Cerebellar cortex (tissue), 1 donor: ENCODE results near the gene LIMK2.
"Not testable (repeated sequence)": the region's sequence is repeated elsewhere in the genome, so short reads cannot be mapped to it uniquely, and the experiment has no call there.

ENCODE experiments used
- DNase-seq: peaks from one replicate; pipeline ENCODE4 v3.0.0-alpha.2; 2015; ENCODE audit warnings: low spot score

LIMK2 gene

GRCh38 chr22:31211862-31212730 is at the start of gene LIMK2:
LIMK2 (plus strand) TSS chr22:31212298; CDS start chr22:31212409, 111 bp downstream.
- DNase-seq: peak; percentile 85

DNA sequence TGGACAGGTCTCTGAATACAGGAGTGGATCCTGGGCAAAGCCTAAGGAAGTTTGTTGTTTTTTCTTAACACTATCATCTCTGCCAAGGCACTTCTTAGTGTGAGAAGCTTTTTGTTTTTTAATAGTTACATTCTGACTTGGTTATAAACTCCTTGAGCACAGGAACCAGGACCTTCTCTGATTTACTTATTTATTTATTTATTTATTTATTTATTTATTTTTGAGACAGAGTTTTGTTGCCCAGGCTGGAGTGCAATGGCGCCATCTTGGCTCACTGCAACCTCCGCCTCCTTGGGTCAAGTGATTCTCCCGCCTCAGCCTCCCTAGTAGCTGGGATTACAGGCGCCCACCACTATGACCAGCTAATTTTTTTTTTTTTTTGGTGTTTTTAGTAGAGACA is 41.1 kb upstream of the LIMK2 start:
- DNase-seq: no peak

DNA sequence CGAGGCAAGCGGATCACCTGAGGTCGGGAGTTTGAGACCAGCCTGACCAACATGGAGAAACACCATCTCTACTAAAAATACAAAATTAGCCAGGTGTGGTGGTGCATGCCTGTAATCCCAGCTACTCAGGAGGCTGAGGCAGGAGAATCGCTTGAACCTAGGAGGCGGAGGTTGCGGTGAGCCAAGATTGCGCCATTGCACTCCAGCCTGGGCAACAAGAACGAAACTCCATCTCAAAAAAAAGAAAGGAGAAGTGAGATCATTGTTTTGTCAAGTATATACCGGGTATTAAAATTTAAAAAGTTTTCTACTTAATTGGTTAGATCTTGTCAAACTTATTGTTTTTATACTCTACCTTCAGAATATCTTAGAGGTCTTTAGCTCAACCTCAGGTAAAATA is 40.4 kb upstream of the LIMK2 start:
- not testable (repeated sequence) for DNase-seq

- no peak for DNase-seq
Measured at GRCh38 chr22:31173386-31174145, 38.5 kb upstream of the LIMK2 start.

DNA sequence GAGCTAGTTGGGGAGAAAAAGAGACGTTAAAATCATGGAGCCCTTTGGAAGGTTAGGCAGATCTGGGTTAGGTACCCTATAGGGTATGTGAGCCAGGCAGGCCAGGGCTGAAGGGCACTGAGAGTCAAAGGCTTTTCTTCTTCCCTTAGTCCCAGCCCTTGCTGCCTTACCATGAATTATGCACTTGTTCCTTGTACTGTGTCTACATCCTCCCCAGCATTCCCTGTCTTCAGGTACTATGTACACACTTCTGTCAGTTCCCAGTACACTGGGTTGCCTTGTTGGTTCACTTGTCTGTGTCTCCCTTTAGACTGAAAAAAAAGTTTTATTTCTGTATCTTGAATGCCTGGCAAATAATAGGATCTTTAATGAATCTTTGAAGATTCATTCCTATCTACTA is 35.2 kb upstream of the LIMK2 start:
- DNase-seq: no peak

DNA sequence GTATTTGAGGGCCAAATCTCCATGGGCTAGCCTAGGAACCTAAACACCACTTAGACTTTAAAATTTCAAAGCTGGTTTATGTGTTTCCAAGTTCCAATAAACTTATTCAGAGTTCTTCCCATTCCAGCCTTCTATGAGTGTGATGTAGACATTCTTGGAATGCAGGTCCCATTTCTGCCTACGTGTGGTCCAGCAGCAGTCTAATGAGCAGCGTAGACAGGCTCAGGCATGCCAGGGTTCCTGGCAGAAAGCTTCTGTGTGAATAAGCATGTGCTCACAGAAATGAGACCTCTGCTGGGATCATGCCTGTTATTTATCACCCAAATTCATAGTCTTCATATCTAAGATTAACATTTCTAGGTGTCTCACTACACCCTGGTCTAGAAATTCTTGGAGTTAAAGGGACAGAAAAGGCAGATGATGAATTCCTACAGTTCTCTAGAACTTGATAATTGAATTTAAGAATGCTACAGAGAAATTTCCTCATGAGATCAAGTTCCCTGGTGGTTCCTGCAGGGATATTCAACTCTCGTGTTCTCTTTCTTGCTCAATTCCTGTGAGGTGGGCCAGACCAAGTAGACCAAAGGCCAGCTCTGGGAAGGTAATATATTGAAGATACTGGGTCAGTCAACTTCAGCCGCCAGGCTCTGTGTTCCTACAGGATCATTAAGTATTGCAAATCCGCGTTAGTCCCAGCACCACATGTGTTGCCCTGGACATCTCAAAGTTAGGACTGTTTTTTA is 34.5 kb upstream of the LIMK2 start:
- DNase-seq: no peak

DNA sequence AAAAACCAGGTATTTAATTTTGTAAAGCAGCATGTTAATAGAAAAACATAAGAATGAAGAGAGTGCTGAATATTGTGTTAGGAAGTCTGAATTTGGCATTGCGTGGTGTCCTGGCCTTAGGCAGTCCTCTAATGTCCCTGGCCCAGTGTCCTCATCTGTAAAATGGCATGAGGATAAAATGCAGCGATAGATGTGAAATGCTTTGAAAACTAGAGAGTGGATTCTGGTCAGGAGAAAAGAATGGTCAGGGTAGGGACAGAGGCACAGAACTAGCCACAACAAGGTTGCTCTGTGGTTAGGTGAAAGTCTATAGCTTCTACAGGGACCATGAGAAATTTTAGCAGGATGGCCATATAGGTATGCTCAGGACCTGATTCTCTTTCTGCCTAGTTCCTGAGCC is 33.2 kb upstream of the LIMK2 start:
- no peak for DNase-seq

GRCh38 chr22:31179345-31179744 is 32.8 kb upstream of the LIMK2 start:
- DNase-seq: no peak

- DNase-seq: no peak
Measured at GRCh38 chr22:31184015-31184414, 28.1 kb upstream of the LIMK2 start.

DNA sequence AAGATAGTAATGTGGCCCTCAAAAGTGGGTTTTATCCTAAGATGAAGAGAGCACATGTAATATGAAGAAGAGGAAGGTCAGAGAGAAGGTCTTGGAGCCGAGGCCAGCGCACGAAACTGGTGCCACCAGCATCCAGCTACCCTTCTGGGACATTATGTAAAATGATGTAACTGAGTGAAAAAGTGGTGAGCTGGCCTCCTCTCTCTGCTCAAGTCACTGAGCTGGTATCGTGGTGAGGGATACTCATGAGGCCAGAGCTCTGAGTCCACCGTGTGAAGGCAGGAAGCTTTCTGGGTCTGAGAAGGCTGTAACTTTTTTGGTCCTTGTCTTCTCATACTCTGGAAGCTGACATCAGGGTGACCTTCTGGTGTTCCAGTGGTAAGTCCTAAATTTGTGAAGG is 27.0 kb upstream of the LIMK2 start:
- DNase-seq: no peak

DNA sequence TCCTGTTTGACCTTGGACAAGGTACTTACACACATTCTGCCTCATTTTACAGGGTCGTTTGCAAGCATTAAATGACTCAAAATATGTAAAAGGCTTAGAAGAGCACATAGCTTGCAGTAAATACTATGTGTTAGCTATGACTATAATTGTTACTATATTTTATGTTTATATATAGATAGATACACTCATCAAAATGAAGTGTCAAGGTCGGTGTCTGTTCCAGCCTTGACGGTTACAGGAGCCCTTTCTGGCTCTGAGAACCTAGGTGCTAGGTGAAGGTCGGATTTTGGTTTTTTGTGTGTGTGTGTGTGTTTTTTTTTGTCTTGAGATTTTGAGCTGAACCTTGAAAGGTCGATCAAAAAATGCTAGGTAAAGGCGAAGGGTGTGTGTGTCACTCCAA is 24.5 kb upstream of the LIMK2 start:
- no peak for DNase-seq

- DNase-seq: no peak
Measured at GRCh38 chr22:31192513-31192912, 19.6 kb upstream of the LIMK2 start.

DNA sequence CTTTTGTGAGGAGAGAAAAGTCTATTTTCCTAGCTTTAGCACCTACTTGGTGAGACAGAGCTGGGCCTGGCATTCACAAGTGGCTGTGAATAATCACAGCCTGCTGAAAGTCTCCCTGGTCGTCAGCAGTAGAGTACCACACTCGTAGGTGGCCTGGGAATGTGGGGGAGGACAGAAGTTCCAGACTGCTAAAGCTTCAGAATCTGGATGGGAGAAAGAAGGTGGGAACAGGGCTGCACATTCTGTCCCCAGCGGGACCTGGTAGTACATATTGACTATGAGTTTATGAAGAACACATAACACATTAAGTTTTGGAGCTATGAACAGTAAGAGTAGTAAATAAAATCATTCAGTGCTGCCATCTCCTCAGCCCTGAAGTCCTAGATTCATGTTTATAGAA is 19.0 kb upstream of the LIMK2 start:
- no peak for DNase-seq

GRCh38 chr22:31194681-31195080 is 17.4 kb upstream of the LIMK2 start:
- DNase-seq: not testable (repeated sequence)

GRCh38 chr22:31199187-31199586 is 12.9 kb upstream of the LIMK2 start:
- DNase-seq: no peak

- DNase-seq: not testable (repeated sequence)
Measured at GRCh38 chr22:31204352-31204984, 7.6 kb upstream of the LIMK2 start.

- DNase-seq: not testable (repeated sequence)
Measured at GRCh38 chr22:31205059-31205458, 7.0 kb upstream of the LIMK2 start.

- not testable (repeated sequence) for DNase-seq
Measured at GRCh38 chr22:31206460-31206859, 5.6 kb upstream of the LIMK2 start.

GRCh38 chr22:31206896-31207687 is 5.0 kb upstream of the LIMK2 start:
- peak; percentile 92 for DNase-seq

DNA sequence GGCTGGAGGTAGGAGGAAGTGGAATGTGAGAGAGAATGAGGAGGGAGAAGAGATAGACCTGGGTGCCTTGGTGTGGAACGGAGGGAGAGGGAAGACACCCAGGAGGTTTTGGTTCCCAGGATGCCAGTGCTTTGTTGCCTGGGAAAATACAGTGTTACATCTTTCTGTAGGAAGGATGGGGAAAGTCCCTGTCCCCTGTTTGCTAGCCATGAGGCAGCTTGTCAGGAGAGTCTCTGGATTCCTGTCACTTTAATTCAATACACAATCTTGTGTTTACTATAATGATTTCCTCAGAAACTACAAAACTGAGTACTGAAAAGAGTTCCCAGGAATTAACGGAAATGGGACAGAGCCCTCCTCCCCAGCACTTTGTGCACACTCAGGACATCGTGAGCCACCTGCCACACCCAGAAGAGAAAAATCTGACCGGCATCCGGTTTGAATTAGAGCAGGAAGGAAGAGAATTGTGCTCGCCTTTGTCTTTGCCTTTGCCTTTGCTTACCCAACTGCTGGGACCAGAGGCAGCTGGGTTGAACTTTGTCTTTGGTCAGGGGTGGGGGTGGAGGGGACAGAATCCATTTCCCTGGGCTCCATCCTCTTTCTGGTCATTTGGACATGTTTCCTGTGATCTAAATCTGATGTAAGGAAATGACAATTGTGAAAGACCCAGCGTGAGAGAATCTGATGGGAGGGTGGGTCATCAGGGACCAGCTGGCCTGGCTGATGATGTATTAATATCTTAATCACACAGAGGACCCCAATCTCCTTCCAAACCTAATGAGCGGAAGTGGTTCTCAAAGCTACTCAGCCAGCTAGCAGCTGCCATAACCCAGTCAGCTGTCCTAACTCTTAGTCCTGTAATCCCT is 1.3 kb upstream of the LIMK2 start:
- no peak for DNase-seq
